Measurements from ENCODE around the gene LRRC3.
"Not testable (repeated sequence)": the region's sequence is repeated elsewhere in the genome, so short reads cannot be mapped to it uniquely, and the experiment has no call there.

The LRRC3 gene

DNA sequence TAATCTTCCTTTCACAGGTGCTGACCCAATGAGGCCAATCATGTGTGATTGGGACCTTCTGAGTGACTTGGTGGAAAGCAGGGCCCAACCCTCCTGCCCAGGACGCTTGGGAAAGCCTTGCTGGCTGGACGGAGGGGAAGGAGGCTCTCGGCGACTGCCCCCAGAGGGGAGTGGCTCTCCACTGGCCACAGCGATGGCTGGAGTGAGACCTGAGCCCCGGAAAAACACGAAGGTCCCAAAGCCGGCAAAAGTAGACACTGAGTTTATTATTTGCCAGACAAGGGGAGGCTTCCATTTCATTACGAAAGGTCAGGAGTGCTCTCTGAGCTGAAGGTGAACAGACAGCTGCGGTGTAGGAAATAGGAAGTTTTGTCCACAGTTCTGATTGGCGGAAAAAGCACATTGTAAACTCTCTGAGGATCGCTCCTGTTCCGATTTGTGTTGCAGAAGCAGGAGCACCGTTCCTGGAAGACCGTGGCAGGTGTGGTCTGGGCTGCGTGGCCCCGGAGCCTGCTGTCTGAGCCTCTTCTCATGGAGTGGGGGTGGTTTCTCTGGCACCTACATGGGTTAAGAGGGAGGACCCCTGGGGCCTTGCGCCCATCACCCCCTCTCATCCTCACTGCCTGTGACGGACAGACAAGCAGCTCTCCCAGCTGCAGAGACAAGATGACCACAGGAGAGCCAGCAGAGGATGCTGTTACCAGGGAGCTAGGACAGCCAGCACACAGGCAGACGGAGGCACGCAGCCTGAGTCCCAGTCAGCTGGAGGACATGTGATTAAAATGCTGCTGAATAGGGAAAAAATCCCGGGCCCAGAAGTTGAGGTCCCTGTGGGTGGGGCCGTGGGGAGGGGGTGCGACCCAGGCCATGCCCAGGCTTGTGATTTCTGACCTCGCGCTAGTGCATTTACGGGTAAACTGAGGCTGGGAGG lies 43.2 kb downstream of the LRRC3 start:
- no peak for DNase-seq

DNA sequence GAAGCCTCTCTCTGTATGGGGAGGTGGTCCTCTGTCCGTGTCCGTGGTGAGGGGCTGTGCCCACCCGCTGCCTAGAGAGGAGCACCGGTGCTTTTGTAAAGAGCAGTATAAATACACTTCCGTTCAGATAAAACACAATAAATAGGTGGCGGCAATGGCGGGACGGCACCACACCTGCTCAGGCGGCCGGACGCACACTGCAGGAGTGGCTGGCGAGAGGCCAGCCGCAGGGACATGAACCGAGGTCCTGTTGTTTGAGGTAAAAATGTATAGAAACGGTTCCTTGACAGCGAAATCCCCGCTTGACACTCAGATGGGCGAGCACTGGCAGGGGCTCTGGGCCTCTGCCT lies 43.9 kb downstream of the LRRC3 start:
- no peak for DNase-seq

DNA sequence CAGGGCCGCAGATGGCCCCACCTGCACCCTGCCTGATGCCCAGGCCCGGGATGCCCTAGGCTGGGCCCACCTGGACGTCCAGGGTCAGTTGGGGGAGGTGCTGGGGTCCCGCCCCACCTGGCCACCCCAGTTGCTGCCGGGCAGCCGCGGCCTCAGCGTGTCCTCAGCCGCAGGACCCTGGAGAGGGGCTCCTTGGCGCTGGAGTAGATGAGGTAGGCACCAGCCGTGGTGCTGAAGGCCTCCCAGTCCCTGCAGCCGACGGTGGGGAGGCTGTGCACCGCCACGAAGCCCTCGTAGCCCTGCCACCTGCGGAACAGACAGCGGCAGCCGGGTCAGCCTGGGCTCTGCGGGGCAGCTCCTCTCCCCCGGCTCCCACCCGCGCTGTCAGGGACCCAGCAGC lies 44.3 kb downstream of the LRRC3 start:
- DNase-seq = no peak

DNA sequence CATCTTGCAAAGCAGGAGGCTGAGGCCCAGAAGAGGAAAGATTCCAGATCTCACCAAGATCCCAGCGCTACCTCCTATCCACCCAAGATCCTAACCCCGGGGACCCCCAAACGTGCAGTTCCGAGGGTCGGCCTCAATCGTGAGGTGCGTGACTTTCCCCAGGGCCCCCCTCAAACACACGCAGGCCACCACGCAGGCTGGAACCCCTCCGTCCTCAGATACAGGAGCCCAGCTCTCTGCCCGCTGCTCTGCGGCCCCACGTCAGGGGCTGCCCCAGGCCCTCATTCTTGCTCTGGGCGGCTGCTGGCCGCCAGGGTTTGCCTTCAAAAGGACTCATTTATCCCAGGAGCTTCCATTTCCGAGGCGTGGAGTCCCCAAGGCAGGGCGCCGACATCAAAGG lies 44.8 kb downstream of the LRRC3 start:
- no peak for DNase-seq

DNA sequence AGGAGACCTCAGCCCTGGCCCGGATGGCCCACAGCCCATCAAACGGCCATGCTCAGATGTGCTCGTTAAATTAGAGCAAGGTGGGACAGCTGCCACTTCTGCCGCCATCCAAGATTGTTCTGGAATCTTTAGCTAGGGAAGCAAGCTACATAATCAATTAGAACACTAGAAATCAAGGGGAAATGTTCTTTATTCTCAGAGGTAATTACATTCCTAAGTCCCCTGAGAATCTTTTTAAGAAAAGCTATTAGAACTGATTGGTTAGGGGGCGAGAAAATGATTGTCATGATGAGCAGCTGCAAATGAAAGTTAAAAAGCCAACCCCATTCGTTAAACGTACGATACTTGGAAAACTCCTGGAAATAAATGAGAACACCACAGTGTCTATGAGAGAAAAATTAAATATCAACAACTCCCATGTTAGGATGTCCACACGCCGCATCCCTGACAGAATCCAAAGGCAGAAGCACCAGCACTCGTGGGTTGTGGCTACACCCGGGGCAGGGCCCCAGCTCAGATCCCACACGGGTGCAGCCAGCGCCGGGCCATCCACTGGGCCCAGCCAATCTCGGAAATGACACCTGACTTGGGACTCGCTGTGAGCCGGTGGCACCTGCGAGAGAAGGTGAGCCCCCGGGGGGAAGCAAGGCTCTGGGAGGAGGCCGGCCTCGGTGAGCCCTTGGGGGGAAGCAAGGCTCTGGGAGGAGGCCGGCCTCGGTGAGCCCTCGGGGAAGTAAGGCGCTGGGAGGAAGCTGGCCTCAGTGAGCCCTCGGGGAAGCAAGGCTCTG lies 47.1 kb downstream of the LRRC3 start:
- no peak for DNase-seq

DNA sequence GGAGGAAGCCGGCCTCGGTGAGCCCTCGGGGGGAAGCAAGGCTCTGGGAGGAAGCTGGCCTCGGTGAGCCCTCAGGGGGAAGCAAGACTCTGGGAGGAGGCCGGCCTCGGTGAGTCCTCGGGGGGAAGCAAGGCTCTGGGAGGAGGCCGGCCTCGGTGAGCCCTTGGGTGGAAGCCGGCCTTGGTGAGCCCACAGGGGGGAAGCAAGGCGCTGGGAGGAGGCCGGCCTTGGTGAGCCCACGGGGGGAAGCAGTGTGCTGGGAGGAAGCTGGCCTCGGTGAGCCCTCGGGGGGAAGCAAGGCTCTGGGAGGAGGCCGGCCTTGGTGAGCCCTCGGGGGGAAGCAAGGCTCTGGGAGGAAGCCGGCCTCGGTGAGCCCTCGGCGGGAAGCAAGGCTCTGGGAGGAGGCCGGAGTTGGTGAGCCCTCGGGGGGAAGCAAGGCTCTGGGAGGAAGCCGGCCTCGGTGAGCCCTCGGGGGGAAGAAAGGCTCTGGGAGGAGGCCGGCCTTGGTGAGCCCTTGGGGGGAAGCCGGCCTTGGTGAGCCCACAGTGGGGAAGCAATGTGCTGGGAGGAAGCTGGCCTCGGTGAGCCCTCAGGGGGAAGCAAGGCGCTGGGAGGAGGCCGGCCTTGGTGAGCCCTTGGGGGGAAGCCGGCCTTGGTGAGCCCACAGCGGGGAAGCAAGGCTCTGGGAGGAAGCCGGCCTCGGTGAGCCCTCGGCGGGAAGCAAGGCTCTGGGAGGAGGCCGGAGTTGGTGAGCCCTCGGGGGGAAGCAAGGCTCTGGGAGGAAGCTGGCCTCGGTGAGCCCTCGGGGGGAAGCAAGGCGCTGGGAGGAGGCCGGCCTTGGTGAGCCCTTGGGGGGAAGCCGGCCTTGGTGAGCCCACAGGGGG lies 47.9 kb downstream of the LRRC3 start:
- DNase-seq = not testable (repeated sequence)

DNA sequence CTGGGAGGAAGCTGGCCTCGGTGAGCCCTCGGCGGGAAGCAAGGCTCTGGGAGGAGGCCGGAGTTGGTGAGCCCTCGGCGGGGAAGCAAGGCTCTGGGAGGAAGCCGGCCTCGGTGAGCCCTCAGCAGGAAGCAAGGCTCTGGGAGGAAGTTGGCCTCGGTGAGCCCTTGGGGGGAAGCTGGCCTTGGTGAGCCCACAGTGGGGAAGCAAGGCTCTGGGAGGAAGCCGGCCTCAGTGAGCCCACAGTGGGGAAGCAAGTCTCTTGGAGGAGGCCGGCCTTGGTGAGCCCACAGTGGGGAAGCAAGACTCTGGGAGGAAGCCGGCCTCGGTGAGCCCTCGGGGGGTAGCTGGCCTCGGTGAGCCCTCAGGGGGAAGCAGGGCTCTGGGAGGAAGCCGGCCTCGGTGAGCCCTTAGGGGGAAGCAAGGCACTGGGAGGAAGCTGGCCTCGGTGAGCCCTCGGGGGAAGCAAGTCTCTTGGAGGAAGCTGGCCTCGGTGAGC lies 48.6 kb downstream of the LRRC3 start:
- no peak for DNase-seq

DNA sequence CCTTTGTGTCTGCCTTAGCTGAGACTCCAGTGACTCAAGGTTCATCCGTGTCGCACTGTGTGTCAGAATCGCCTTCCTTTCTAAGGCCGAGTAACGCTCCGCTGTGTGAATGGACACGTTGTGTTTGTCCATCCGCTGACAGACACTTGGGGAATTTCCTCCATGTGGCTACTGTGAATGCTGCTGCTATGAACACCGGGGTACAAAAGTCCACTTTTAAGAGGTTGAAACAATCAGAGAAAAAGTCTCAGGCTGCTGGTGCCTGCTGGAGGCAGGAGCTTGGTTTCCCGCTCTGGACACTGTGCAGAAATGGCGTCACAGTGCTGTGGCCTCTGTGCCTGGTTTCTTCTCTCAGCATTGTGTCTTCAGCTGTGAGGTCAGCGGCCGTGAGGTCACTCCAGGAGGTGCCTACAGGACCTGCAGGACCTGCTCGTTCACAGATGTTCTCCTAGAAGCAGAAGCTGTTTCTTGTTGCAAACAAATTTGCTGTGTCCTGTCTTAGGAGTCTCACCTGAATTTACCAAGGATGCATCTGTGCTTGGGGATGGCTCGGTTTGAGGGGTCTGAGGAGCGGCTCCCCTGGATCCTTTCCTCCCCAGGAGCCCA lies 50.5 kb downstream of the LRRC3 start:
- no peak for DNase-seq

DNA sequence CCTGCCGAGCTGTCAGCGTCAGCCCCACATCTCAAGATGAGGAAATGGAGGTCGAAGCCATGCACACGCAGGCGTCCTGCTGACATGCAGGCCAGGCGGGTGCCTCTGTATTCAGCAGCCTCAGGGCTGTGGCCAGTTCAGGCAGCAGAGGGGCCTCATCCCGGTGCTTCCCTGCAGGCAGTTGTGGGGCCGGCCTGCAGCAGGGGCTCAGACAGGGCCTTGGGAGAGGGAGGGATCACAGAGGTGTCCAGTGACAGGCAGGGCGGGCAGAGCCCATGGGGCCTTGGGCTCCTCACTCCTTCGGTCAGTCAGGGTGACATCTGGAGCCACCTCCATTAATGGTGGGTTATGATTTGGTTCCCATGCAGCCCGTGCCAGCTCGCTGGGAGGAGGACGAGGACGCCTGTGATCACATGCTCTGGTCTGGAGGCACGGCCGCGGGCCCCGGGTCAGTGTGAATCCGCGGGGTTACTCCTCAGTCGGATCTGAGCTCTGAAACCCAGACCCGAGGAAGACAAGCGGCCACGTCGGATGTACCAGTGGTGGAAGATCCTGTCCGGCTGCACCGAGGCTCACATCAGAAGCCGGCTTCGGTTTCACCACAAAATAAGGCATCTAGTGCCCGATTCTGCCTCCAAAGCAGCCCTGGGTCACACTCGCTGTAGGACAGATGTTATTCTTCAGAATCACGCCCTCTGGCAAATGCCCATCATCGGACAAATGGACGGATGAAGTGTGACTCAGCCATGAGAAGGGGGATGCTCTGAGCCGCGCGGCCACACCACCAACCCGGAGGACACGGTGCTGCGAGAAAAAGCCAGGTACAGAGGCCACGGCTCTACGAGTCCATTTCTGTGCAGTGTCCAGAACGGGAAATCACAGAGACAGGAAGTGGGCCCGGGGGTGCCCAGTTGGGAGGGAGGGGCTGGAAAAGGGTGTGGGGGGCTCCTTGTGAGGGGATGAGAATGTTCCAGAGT lies 51.3 kb downstream of the LRRC3 start:
- no peak for DNase-seq

DNA sequence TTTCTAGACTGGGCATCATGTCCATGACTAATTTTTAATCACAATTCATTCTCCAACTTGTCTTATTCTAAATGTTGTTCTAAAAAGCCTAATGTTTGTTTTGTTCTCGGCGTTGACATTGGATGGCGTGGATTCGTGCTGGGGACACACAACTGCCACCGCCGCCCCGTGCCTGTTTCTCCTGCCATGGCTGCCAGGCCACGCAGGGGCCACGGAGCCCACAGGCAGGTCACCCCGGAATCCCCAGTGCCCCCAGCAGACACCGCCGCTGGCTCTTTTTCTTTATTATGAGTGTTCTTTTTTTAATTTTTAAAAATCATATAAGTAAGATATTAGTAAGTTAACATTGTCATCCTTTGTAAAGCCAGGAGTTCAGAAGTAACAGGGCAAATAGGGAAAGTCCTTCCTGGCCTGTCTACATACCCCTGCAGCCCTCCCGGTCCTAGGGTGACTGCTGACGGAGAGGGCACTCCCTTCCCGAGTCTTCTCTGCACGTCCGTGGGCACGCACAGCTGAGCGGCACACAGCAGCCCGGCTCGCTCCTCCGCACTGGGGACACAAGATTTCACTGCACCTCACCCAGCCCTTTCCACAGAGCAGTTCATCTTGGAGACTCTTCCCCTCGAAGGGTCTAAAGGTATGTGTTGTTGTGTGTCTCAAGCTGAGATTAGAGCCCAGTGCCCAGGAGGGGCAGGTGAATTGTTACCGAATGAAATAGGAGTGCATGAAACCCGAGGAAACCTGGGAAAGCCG lies 52.5 kb downstream of the LRRC3 start:
- no peak for DNase-seq

DNA sequence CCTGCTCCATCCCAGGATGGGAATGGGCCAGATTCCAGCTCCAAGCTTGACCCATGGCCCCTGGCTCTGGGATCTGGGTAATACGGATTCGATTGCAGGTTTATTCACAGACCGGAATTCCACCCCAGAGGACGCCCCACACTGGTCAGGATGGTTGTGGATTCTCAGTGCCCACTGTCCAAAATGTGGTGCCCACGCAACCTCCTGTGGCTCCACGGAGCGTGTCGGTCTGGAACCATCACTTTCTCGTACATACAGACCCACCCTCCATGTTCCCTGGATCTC lies 53.1 kb downstream of the LRRC3 start:
- DNase-seq = no peak

DNA sequence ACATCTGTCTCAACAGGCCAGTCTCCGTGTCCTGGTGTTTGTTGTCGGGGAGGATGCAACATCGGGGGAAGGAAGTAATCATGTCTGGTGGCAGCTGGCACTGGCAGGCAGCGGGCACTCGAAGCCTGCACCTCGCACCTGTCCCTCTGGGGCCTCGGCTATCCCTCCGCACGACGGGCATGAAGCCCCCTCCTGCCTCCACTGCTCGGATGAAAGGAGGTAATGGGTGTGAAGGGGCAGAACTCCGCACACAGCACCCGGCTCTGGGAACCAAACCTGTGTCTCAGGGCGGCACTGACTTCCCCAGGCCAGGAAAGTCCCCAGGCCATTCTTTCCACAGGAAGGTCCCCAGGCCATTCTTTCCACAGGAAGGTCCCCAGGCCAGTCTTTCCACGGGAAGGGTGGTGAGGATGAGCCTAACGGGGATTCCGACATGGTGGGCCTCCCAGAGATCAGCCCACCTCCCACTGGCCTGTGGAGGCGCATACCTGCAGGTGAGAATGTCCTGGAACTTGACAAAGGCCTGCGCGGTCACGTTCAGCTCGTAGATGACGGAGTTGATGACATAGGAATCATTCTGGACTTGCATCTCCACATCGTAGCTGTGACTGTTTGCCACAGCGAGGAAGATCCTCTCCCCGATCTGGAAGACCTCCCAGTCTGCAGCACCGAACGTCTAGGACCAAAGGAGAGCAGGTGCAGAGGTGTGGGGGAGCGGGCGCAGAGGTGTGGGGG lies 53.6 kb downstream of the LRRC3 start:
- no peak for DNase-seq

DNA sequence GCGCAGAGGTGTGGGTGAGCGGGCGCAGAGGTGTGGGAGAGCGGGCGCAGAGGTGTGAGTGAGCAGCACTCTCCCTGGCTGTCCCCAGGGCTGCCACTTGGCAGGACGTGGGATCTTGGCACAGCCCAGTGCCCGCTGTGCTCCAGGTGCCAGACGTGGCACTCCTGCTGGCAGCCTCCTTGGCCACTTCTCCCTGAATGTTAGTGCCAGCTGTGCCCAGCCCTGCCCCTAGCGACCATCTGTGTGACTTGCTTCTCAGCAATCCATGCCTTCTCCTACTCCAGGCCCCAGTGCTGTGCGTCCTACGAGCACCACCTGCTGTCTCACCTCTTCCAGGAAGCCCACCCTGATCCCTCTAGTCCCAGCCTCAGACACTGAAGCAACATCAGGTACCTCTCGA lies 54.2 kb downstream of the LRRC3 start:
- peak; percentile 29 for DNase-seq

DNA sequence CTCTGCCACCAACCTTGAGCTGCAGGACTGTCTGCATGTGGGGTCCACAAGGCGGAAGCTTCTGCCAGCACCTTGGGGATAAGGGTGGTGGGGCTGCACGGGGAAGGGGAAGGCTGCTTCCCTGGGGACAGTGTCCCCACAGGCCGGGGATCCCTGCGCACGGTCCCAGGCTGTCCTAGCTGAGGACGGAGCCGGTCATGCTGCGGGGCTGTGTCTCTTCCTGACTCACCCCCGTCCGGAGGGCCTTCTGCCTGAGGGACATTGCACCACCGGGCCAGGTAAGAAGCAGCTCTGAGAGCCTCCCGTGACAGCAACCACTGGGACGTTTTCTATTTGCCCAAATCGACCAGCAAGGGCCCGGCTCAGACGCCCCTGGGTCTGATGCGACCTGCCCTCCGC lies 54.8 kb downstream of the LRRC3 start:
- DNase-seq = no peak

DNA sequence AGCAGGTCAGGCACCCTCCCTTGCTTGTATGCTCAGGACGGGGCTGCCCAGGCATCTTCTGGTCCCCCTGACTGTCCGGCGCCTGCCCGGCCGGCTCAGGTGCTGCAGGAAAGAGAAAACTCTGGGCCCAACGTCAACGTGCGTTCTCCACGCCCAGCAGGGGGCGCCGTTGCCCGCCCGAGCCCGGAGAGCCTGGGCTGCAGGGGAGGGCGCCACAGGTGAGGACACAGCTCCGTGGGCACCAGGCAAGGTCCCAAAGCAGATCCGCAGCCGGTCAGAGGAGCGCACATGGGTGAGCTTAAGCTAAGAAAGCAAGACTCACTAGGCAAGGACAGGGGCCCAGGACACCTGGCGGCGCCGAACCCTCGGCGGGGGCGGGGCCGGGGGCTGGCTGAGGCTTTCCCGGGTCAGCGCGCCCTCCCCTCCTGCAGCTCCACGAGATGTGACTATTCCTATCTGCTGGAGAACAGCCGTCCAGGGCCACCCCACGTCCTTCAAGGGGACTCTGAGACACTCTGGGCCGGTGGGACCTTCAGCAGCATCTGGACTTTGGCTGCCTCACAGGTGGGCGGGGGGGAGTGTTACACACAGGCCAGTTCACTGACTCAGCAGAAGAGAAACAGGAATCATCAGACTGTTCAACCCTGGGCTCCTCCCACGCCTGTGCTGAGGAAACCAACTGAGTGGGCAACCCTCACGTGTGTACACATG lies 55.4 kb downstream of the LRRC3 start:
- no peak for DNase-seq

DNA sequence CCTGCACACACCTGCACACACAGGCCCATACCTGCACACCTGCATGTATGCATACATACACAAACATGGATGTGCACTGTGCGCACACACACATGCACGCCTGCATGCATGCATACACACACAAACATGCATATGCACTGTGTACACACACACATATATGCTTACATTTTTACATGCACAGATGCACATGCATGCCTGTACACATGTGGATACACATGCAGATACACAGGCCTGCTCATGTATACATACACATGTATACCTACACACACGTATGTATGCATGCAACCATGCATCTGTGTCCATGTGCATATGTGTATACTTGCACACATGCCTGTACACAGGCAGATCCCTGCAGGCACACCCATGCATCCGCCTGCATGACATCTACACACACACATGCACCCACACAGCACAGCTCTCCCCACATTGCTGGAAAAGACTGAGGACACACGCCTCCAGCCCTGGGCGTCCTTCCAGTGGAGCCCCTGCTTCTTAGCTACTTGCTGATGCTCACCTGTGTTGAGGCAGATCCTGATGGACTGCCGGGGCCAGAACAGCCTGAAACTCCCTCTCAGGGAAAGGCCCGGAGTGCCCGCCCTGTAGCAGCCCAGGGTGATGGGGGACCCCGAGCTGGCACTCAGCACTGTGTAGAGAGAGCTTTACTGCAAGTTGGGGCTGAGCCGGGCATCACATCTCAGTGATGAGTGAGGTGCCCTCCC lies 56.1 kb downstream of the LRRC3 start:
- DNase-seq = no peak
